RWPE2 (cell line): Measurements from ENCODE around the gene NAV2.

Source experiments
- ATAC-seq: fragments of 200-7000 bp; cut with Tn5 transposase; 3 replicates; pipeline ENCODE4 v1.9.1; 2021; ENCODE audit warnings: low read depth
- DNase-seq: peaks from one replicate; pipeline ENCODE4 v3.0.0-alpha.2; 2020; ENCODE audit warnings: low spot score
- H3K27ac ChIP-seq: fragments of 450-650 bp; 2 replicates; pipeline ENCODE4 v1.5.1; 2017; ENCODE audit warnings: mild to moderate bottlenecking; ENCODE audit not compliant: poor library complexity, severe bottlenecking
- H3K27me3 ChIP-seq: fragments of 250-450 bp; sonication (Bioruptor Pico); 2 replicates; pipeline ENCODE4 v1.5.1; 2021; ENCODE audit warnings: mild to moderate bottlenecking, moderate library complexity; ENCODE audit not compliant: insufficient read depth, poor library complexity, severe bottlenecking
- H3K36me3 ChIP-seq: fragments of 250-450 bp; sonication (Bioruptor Pico); 2 replicates; pipeline ENCODE4 v1.5.1; 2020; ENCODE audit warnings: low read depth, mild to moderate bottlenecking, moderate library complexity
- H3K4me1 ChIP-seq: fragments of 250-450 bp; sonication (Bioruptor Pico); 2 replicates; pipeline ENCODE4 v1.5.1; 2021; ENCODE audit warnings: mild to moderate bottlenecking, moderate library complexity; ENCODE audit not compliant: insufficient read depth, poor library complexity, severe bottlenecking
- H3K4me3 ChIP-seq: fragments of 250-450 bp; sonication (Bioruptor Pico); 2 replicates; pipeline ENCODE4 v1.5.1; 2021; ENCODE audit warnings: mild to moderate bottlenecking, moderate library complexity; ENCODE audit not compliant: severe bottlenecking
- H3K9me3 ChIP-seq: fragments of 250-450 bp; sonication (Bioruptor Pico); 2 replicates; pipeline ENCODE4 v1.5.1; 2021; ENCODE audit warnings: mild to moderate bottlenecking, moderate library complexity; ENCODE audit not compliant: severe bottlenecking
- CTCF ChIP-seq: fragments of 450-650 bp; IDR thresholded peaks from one replicate; pipeline ENCODE4 v1.5.1; 2017; ENCODE audit warnings: mild to moderate bottlenecking, moderate library complexity; ENCODE audit not compliant: poor library complexity, severe bottlenecking

NAV2 gene

GRCh38 chr11:19828382-19829108, 115.9 kb downstream of the NAV2 start:
- H3K36me3 ChIP-seq = no peaks in the 10 kb centered on the region
- DNase-seq (no peak), ATAC-seq (peak; percentile 52; the same call in 2 of the 3 replicates)
- H3K27ac ChIP-seq = no peak overlapping the region
- no peak overlapping the region for H3K4me3 ChIP-seq
- TF ChIP-seq CTCF = no peak
- no peaks in the 10 kb centered on the region for H3K27me3 ChIP-seq
- peaks cover 11% of the 10 kb centered on the region for H3K4me1 ChIP-seq
- no peaks in the 10 kb centered on the region for H3K9me3 ChIP-seq

GRCh38 chr11:19829109-19829837, 116.6 kb downstream of the NAV2 start:
- no peaks in the 10 kb centered on the region for H3K27me3 ChIP-seq
- ATAC-seq = peak; percentile 63
- no peak for DNase-seq
- H3K4me3 ChIP-seq = no peak overlapping the region
- no peak overlapping the region for H3K27ac ChIP-seq
- TF ChIP-seq CTCF = no peak
- peaks cover 11% of the 10 kb centered on the region for H3K4me1 ChIP-seq
- no peaks in the 10 kb centered on the region for H3K36me3 ChIP-seq
- no peaks in the 10 kb centered on the region for H3K9me3 ChIP-seq

- Histone ChIP-seq H3K9me3 (no peaks in the 10 kb centered on the region), H3K27ac (no peak overlapping the region), H3K27me3 (no peaks in the 10 kb centered on the region), H3K4me3 (no peak overlapping the region), H3K36me3 (no peaks in the 10 kb centered on the region), H3K4me1 (peaks cover 11% of the 10 kb centered on the region)
- no peak for ATAC-seq
- TF ChIP-seq CTCF = no peak
- DNase-seq = no peak
Measured at GRCh38 chr11:19832086-19832750, 119.6 kb downstream of the NAV2 start.

- DNase-seq (no peak), ATAC-seq (no peak)
- Histone ChIP-seq H3K4me1 (peaks cover 11% of the 10 kb centered on the region), H3K36me3 (no peaks in the 10 kb centered on the region), H3K27me3 (no peaks in the 10 kb centered on the region), H3K4me3 (no peak overlapping the region), H3K27ac (no peak overlapping the region), H3K9me3 (no peaks in the 10 kb centered on the region)
- no peak for TF ChIP-seq CTCF
Measured at GRCh38 chr11:19832901-19833300, 120.3 kb downstream of the NAV2 start.
